Eye (tissue), 1 donor: ENCODE results near the gene C1orf174.

Experiments used
- DNase-seq: peaks from one replicate; pipeline ENCODE4 v3.0.0-alpha.2; 2015

Gene C1orf174

GRCh38 chr1:3893190-3893589, 6.9 kb downstream of the C1orf174 start:
- DNase-seq: no peak

- DNase-seq: no peak
Measured at GRCh38 chr1:3892748-3893147, 7.3 kb downstream of the C1orf174 start.

- DNase-seq: no peak
Measured at GRCh38 chr1:3891329-3891865, 8.7 kb downstream of the C1orf174 start.

DNA sequence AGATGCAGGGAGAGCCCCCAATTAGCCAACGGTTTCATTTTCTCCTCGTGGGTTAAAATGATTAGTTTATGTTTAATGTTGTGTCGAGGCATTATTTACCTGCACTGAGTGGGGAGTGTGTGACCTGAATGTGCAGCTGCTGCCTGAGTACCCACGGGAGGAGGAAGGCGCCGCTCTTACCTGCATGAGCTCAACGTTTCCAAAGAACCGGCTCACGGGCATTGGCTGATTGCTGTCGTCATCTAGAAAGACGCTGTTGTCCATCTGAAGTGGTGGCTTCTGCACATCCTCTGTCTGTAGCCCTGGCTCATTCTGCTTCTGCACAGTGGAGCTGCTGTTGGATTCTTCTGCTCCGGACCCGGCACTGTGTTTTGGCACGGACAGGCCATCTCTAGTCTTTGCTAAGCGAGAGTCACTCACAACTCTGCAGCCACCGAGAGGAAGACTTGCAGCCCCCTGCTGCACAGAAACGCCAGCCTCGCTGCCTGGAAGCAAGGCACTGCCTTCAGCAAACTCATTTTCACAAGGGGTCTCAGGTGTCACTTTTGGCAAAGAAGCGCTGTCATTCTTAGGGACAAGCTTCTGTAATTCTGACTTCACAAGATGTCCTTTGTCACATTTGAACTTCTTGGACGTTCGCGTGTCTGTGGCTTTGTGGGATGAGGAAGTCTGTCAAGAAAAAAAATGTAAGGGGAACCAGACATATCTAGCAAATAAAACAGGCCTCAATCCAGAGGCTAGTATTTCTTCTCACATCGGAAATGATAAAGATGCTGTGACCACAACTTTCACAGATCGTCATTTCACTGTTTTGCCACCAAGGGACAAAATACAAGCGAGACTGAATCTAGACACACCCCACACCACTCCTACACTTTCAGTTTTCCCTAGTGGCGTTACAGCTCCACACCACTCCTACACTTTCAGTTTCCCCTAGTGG, 9.4 kb downstream of the C1orf174 start:
- no peak for DNase-seq

- DNase-seq: no peak
Measured at GRCh38 chr1:3889936-3890335, 10.1 kb downstream of the C1orf174 start.

DNA sequence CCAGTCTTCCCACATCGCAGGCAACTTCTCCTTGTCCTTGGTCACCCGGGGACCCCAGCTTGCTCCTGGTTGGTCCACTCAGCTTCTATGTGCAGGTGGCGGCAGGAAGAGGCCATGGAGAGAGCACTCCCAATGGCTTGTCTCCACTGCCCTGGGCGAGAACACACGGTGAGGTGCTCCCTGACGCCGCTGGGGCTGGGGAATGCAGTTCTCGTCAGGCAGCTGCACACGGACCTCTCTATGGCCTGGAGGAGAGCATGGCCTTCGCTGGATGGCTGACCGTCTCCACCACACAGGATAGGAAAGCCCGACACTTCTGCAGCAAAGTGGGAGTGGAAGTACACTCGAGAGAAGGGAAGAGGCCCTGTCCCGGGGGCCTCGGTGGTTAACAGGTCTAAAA, 11.8 kb downstream of the C1orf174 start:
- no peak for DNase-seq

DNA sequence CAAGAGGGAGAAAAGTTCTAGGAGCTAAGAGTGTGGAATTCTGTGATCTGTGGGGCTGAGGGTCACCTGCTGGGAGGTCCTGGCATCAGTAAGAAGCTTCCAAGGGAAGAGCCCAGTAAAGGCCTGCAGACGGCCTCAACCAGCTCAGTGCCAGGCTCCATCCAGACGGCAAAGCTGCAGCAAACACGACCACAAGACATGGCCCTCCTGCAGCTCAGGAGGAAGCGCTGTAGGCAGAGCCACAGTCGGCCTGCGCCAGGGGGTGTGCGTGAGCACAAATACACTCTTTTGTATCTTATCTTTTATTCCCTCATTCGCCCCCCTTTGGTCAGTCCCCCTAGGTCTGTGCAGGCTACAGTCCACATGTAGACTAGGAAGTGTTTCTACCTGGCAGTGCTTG, 13.4 kb downstream of the C1orf174 start:
- no peak for DNase-seq

- DNase-seq: no peak
Measured at GRCh38 chr1:3886106-3886670, 13.9 kb downstream of the C1orf174 start.

- DNase-seq: no peak
Measured at GRCh38 chr1:3885611-3886010, 14.5 kb downstream of the C1orf174 start.

- DNase-seq: no peak
Measured at GRCh38 chr1:3884966-3885365, 15.1 kb downstream of the C1orf174 start.

DNA sequence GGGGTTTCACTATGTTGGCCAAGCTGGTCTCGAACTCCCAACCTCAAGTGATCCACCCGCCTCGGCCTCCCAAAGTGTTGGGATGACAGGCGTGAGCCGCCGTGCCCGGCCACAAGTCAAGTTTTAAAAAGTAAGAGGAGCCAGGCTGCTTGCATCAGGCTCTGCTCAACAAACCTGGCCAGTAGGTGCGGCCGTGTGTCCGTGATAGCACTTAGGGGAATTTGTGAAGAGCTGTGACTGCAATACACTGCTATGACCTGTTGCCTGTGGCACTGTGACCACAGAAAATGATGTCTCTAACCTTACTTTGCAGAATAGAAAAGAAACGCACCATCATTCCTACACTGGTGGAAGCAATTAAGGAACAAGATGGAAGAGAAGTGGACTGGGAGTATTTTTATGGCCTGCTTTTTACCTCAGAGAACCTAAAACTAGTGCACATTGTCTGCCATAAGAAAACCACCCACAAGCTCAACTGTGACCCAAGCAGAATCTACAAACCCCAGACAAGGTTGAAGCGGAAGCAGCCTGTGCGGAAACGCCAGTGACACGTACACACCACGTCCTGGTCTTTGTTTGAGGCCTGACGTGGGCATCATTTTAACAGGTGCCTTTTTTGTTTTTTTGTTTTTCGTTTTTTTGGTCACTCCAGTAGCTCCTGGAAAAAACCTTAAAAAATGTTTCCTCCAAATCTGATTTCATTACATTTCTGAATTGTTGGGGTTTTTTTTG, 16.7 kb downstream of the C1orf174 start:
- no peak for DNase-seq

GRCh38 chr1:3881193-3881480, 18.9 kb downstream of the C1orf174 start:
- DNase-seq: no peak

DNA sequence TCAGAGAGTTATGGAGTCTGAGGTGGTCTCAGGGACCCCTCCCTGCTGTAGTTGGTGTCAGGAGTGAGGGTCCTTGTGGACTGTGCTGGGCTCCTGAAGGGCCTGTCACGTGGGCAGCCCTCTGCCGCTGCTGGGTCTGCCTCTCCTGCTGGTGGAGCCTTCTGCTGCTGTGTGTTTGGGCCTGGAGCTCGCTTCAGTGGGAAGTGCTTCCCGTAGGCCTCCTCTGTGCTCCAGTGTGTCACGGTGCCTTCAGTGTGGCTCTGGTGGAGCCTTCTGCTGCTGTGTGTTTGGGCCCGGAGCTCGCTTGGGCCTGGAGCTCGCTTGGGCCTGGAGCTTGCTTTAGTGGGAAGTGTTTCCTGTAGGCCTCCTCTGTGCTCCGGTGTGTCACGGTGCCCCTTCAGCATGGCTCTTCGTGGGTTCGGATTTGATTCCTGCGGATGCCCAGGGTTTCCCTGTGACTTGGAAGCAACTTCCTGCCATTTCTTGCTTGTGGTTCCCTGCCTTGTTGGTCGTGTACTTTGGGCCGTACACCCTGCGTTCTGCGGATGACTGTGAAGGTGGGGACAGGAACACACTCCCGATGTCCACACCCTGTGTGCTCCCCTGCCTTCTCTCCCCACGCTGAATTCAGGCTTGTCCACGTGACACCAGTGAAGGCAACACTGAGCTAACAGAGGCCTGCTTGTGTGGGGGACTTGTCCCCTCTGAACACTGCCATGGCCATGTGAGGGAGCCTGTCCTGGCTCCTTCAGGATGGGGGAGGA, 19.5 kb downstream of the C1orf174 start:
- no peak for DNase-seq

GRCh38 chr1:3879787-3880428, 20.2 kb downstream of the C1orf174 start:
- no peak for DNase-seq

DNA sequence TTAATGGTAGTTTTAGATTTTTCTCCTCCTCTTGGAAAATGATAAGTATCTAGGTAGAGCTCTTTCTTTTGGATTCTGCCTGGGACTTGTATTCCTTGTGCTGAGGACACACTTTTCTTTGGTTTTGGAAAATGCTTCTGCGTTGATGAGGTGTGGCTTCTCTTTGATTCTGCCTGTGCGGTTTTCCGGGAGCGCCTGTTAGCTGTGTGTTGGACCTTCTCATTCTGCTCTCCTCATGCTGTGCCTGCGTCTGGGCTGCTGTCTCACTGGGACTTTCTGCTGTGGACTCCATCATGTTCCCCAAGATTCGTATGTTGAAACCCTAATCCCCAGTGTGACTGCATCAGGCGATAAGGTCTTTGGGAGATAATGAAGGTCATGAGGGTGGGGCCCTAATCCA, 21.0 kb downstream of the C1orf174 start:
- peak; percentile 5 for DNase-seq

- no peak for DNase-seq
Measured at GRCh38 chr1:3876716-3877115, 23.4 kb downstream of the C1orf174 start.

DNA sequence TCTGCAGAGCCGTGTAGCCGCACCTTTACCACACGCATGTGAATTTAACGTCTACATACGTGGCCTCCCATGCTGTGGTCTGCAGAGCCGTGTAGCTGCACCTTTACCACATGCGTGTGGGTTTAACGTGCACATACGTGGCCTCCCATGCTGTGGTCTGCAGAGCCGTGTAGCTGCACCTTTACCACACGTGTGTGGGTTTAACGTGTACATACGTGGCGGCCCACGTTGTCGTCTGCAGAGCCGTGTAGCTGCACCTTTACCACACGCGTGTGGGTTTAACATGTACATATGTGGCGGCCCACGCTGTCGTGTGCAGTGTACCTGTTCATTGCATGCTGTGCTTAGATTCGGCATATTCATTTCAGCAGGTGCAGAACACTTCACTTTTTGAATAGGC, 25.3 kb downstream of the C1orf174 start:
- no peak for DNase-seq

DNA sequence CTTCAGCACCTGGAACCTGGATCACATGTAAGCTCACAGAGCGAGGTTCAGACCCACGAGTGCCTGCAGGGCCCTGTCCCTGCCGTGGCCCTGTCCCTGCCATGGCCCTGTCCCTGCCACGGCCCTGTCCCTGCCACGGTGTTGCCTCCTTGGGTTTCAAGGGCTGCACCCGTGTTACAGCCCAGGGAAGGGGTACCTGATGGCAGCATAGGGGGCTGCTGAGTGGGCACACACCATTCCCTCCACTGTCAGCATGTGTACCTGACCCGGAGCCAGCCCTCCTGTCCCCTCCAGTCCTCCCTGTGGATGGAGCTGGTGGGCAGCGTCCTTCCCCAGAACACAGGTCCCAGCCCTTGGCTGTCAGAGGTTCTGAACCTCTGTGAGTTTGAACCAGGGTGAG, 27.5 kb downstream of the C1orf174 start:
- DNase-seq: no peak

DNA sequence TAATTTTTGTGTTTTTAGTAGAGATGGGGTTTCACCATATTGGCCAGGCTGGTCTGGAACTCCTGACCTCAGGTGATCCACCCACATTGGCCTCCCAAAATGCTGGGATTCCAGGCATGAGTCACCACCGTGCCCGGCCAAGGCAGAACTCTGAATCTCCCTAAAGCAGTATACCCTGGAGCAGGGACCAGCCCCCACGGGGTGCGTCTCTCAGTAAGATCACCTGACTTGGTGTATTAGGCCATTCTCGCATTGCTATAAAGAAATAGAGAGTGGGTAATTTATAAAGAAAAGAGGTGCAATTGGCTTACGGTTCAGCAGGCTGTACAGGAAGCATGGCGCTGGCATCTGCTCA, 28.6 kb downstream of the C1orf174 start:
- no peak for DNase-seq

- peak; percentile 67 for DNase-seq
Measured at GRCh38 chr1:3869751-3870301, 30.2 kb downstream of the C1orf174 start.

DNA sequence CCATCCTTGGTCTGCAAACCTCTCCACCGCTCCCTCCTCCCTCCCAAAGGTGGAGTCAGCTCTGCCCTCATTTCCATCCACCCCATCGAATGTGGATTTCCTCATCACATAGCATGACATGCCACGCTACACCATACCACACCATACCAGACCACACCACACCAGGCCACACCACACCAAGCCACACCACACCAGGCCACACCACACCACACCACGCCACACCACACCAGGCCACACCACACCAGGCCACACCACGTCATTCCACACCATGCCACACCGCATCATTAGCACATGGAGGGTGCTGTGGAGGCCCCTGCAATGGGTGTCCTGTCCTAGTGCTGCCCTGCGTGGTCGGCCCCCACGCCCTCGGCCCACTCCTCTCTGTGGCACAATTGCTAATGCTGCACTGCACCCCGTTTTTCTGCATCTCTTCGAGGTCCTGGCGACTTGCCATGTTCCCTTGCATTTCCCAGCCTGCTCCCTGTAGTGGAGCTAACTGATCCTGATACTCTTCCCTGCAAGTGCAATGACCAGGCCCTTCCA, 31.5 kb downstream of the C1orf174 start:
- DNase-seq: no peak

DNA sequence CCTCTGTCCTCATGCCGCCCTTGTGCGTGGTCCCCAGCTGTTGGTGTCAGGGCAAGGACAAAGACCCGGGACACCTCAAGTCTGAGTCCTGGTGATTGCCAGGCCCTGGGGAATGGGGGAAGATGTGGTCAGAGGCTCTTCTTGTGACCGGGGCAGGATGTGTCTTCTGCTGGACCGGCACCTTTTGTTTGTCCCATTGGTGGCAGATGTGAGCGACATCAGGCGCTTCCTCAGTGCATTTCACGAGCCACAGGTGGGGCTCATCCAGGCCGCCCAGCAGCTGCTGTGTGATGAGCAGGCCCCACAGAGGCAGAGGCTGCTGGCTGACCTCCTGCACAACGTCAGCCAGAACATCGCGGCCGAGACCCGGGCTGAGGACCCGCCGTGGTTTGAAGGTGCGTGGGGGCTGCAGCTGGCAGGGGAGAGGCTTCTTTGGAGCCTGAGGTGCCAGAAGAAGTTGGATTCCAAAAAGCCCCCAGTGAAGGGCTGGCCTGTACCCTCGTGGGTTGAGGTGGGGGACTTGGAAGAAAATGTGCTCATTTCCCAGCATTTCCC, 34.4 kb downstream of the C1orf174 start:
- peak; percentile 11 for DNase-seq
